Measurements from ENCODE around the gene NBEA.
A peak's percentile ranks its signal among the peaks of the same experiment; 100 is the strongest.

NBEA gene

GRCh38 chr13:35714588-35715377 lies 772.7 kb downstream of the NBEA start:
- no peak for TF ChIP-seq CTCF (IDR thresholded peaks at IDR 0.05; ENCODE audit: control insufficient read depth, extremely low read depth, insufficient read depth)
- H3K4me3 ChIP-seq (ENCODE audit: low read depth, low read length): no peak overlapping the region
- no peak for DNase-seq (ENCODE audit: low read depth)

GRCh38 chr13:35716186-35716585 lies 774.1 kb downstream of the NBEA start:
- no peak for TF ChIP-seq CTCF (IDR thresholded peaks at IDR 0.05; ENCODE audit: control insufficient read depth, extremely low read depth, insufficient read depth)
- no peak for DNase-seq (ENCODE audit: low read depth)
- H3K4me3 ChIP-seq (ENCODE audit: low read depth, low read length): no peak overlapping the region

- no peak for DNase-seq (ENCODE audit: low read depth)
- H3K4me3 ChIP-seq (ENCODE audit: low read depth, low read length): no peak overlapping the region
- no peak for TF ChIP-seq CTCF (IDR thresholded peaks at IDR 0.05; ENCODE audit: control insufficient read depth, extremely low read depth, insufficient read depth)
Observed at GRCh38 chr13:35716729-35717128, 774.7 kb downstream of the NBEA start.

GRCh38 chr13:35718084-35718483 lies 776.0 kb downstream of the NBEA start:
- peak; percentile 19; the same call in 1 of the 2 replicates for TF ChIP-seq CTCF (IDR thresholded peaks at IDR 0.05; ENCODE audit: control insufficient read depth, extremely low read depth, insufficient read depth)
- DNase-seq (ENCODE audit: low read depth): no peak
- no peak overlapping the region for H3K4me3 ChIP-seq (ENCODE audit: low read depth, low read length)

GRCh38 chr13:35720290-35720689 lies 778.2 kb downstream of the NBEA start:
- no peak for TF ChIP-seq CTCF (IDR thresholded peaks at IDR 0.05; ENCODE audit: control insufficient read depth, extremely low read depth, insufficient read depth)
- DNase-seq (ENCODE audit: low read depth): no peak
- no peak overlapping the region for H3K4me3 ChIP-seq (ENCODE audit: low read depth, low read length)

GRCh38 chr13:35720690-35721554 lies 778.9 kb downstream of the NBEA start:
- TF ChIP-seq CTCF (IDR thresholded peaks at IDR 0.05; ENCODE audit: control insufficient read depth, extremely low read depth, insufficient read depth): peak; percentile 78
- DNase-seq (ENCODE audit: low read depth): no peak
- H3K4me3 ChIP-seq (ENCODE audit: low read depth, low read length): no peak overlapping the region
